ENCODE data around the gene C11orf98.
"Not testable (repeated sequence)": the region's sequence is repeated elsewhere in the genome, so short reads cannot be mapped to it uniquely, and the experiment has no call there.

C11orf98 gene

GRCh38 chr11:62648967-62649364, 16.0 kb downstream of the C11orf98 start:
- DNase-seq, result no peak

GRCh38 chr11:62648185-62648966, 16.6 kb downstream of the C11orf98 start:
- no peak for DNase-seq

GRCh38 chr11:62647609-62648005, 17.4 kb downstream of the C11orf98 start:
- DNase-seq, result no peak

- no peak for DNase-seq
Observed at GRCh38 chr11:62646825-62647608, 18.0 kb downstream of the C11orf98 start.

GRCh38 chr11:62645946-62646824, 18.8 kb downstream of the C11orf98 start, which contains the start of gene GANAB:
GANAB (minus strand) TSS chr11:62646613; CDS start chr11:62646599, 14 bp downstream.
- DNase-seq, result peak; percentile 91

- no peak for DNase-seq
Observed at GRCh38 chr11:62645671-62645945, 19.4 kb downstream of the C11orf98 start.

GRCh38 chr11:62644220-62644619, 20.8 kb downstream of the C11orf98 start:
- DNase-seq, result no peak

GRCh38 chr11:62632492-62632891, 32.5 kb downstream of the C11orf98 start:
- no peak for DNase-seq

GRCh38 chr11:62627713-62628112, 37.3 kb downstream of the C11orf98 start:
- DNase-seq, result no peak

- no peak for DNase-seq
Observed at GRCh38 chr11:62622476-62623089, 42.4 kb downstream of the C11orf98 start.

GRCh38 chr11:62621567-62622470, 43.2 kb downstream of the C11orf98 start, which contains the start of gene B3GAT3:
B3GAT3 (minus strand) TSS chr11:62621986; CDS start chr11:62621947, 39 bp downstream.
- peak; percentile 80 for DNase-seq

GRCh38 chr11:62621027-62621566, 43.9 kb downstream of the C11orf98 start:
- DNase-seq, result no peak

GRCh38 chr11:62616957-62617356, 48.1 kb downstream of the C11orf98 start:
- DNase-seq, result not testable (repeated sequence)

GRCh38 chr11:62615521-62615920, 49.5 kb downstream of the C11orf98 start:
- no peak for DNase-seq

- no peak for DNase-seq
Observed at GRCh38 chr11:62614275-62614674, 50.7 kb downstream of the C11orf98 start.

- DNase-seq, result no peak
Observed at GRCh38 chr11:62613291-62613778, 51.7 kb downstream of the C11orf98 start.
